Upper lobe of left lung (tissue), 6 donors: ENCODE measurements around the gene HTATIP2. TPM values are rescaled to one million over a fixed set of nuclear protein-coding genes. Genes with fewer than 3 reads are reported as not detected.

Source experiments
- ATAC-seq, 2 donors: fragments of 200-7000 bp; cut with Tn5 transposase; one replicate each; pipeline ENCODE4 v1.9.1; 2022; ENCODE audit warnings: mild to moderate bottlenecking in 2 of 2, moderate library complexity in 2 of 2; ENCODE audit not compliant: low FRiP score in 2 of 2
- DNase-seq, 2 donors: peaks; one replicate each; pipeline ENCODE4 v3.0.0-alpha.2; 2019 to 2020
- H3K27ac ChIP-seq, 4 donors: fragments of 200-600 bp; sonication (generic); one replicate each; pipeline ENCODE4 v1.5.1; 2016 to 2019
- H3K27me3 ChIP-seq, 4 donors: fragments of 200-600 bp; sonication (generic); one replicate each; pipeline ENCODE4 v1.5.1; 2017 to 2019
- H3K36me3 ChIP-seq, 4 donors: fragments of 200-600 bp; sonication (generic); one replicate each; pipeline ENCODE4 v1.5.1; 2016 to 2019
- H3K4me1 ChIP-seq, 4 donors: fragments of 200-600 bp; sonication (generic); one replicate each; pipeline ENCODE4 v1.5.1; 2018 to 2019
- H3K4me3 ChIP-seq, 4 donors: fragments of 200-600 bp; sonication (generic); one replicate each; pipeline ENCODE4 v1.5.1; 2017 to 2019; ENCODE audit warnings: mild to moderate bottlenecking in 2 of 4, moderate library complexity in 1 of 4
- H3K9me3 ChIP-seq, 4 donors: fragments of 200-600 bp; sonication (generic); one replicate each; pipeline ENCODE4 v1.5.1; 2018 to 2019
- EP300 ChIP-seq, 4 donors: sonication (generic); formaldehyde crosslinking; IDR thresholded peaks; one replicate each; pipeline ENCODE4 v1.5.1; 2017; ENCODE audit warnings: antibody characterized with exemption in 4 of 4, control low read depth in 2 of 4
- POLR2A ChIP-seq, 4 donors: fragments of 450-650 bp; IDR thresholded peaks; one replicate each; pipeline ENCODE4 v1.5.1; 2016 to 2017; ENCODE audit warnings: antibody characterized with exemption in 4 of 4, mild to moderate bottlenecking in 2 of 4
- POLR2AphosphoS5 ChIP-seq, 2 donors: sonication (generic); formaldehyde crosslinking; IDR thresholded peaks; one replicate each; pipeline ENCODE4 v1.5.1; 2017; ENCODE audit warnings: antibody characterized with exemption in 2 of 2
- WGBS, 2 donors: methylation state at CpG; one replicate each; pipeline ENCODE4 v1.1.5; 2017 to 2018; 5-methylcytosine and 5-hydroxymethylcytosine counted together
- total RNA-seq, 6 donors: library from RNA; depleted of rRNA in 4 of 6; stranded (reverse); fragments of >200 nt in 4 of 6; gene quantifications; one replicate each; pipeline versions ENCODE4 v1.1.0 to v1.2.1, GENCODE V29; 2016 to 2021
- TF ChIP-seq, protein P1 (sequence below), 6 experiments: fragments of 450-650 bp in 4 of 6; fragments of 200-600 bp in 2 of 6; sonication (generic) in 2 of 6; IDR thresholded peaks; one replicate each; pipeline ENCODE4 v1.5.1; 2016 to 2019; ENCODE audit warnings: antibody characterized with exemption in 6 of 6
- donor health status: DM: no; HTN: no; CAD: no; lungs with moderate emphysema.
- donor health status: DM: no; HTN: yes; CAD: no; lungs with severe emphysema.

The HTATIP2 gene
- total RNA-seq, 6 donors from 2014 or later, result 19.9 to 97.8 (median 51.6) TPM

- no peak for TF ChIP-seq POLR2AphosphoS5 (IDR thresholded peaks at IDR 0.05)
- no peak for TF ChIP-seq EP300 (IDR thresholded peaks at IDR 0.05)
- no peak for TF ChIP-seq POLR2A (IDR thresholded peaks at IDR 0.05)
- TF ChIP-seq, protein P1, sequence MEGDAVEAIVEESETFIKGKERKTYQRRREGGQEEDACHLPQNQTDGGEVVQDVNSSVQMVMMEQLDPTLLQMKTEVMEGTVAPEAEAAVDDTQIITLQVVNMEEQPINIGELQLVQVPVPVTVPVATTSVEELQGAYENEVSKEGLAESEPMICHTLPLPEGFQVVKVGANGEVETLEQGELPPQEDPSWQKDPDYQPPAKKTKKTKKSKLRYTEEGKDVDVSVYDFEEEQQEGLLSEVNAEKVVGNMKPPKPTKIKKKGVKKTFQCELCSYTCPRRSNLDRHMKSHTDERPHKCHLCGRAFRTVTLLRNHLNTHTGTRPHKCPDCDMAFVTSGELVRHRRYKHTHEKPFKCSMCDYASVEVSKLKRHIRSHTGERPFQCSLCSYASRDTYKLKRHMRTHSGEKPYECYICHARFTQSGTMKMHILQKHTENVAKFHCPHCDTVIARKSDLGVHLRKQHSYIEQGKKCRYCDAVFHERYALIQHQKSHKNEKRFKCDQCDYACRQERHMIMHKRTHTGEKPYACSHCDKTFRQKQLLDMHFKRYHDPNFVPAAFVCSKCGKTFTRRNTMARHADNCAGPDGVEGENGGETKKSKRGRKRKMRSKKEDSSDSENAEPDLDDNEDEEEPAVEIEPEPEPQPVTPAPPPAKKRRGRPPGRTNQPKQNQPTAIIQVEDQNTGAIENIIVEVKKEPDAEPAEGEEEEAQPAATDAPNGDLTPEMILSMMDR (IDR thresholded peaks at IDR 0.05), result no peak
- no peaks in the 10 kb centered on the region for H3K4me1 ChIP-seq
- 81 to 88% methylated on average over 1 of the region's 1 CpG for WGBS, 2 donors
- no peaks in the 10 kb centered on the region for H3K9me3 ChIP-seq
- no peak overlapping the region for H3K4me3 ChIP-seq
- ATAC-seq (no peak), DNase-seq (no peak)
- no peaks in the 10 kb centered on the region for H3K36me3 ChIP-seq
- no peak overlapping the region for H3K27ac ChIP-seq
- H3K27me3 ChIP-seq, result no peaks in the 10 kb centered on the region
Observed at GRCh38 chr11:20336056-20336455, 27.5 kb upstream of the HTATIP2 start.

GRCh38 chr11:20337526-20338154 is 25.9 kb upstream of the HTATIP2 start:
- no peak overlapping the region for H3K27ac ChIP-seq
- no peak for TF ChIP-seq POLR2A (IDR thresholded peaks at IDR 0.05)
- TF ChIP-seq POLR2AphosphoS5 (IDR thresholded peaks at IDR 0.05), result no peak
- no peak for TF ChIP-seq EP300 (IDR thresholded peaks at IDR 0.05)
- TF ChIP-seq, protein P1 (IDR thresholded peaks at IDR 0.05), result no peak
- DNase-seq, result no peak
- WGBS, 2 donors, result 18 to 23% methylated on average over 9 of the region's 9 CpGs
- H3K4me3 ChIP-seq, result no peak overlapping the region
- peaks cover 0 to 2% (median 0%) of the 10 kb centered on the region in 4 donors for H3K4me1 ChIP-seq
- no peaks in the 10 kb centered on the region for H3K9me3 ChIP-seq
- no peaks in the 10 kb centered on the region for H3K36me3 ChIP-seq
- no peak for ATAC-seq
- H3K27me3 ChIP-seq, result peaks cover 0 to 1% (median 0%) of the 10 kb centered on the region in 4 donors

GRCh38 chr11:20342347-20343141 is 21.0 kb upstream of the HTATIP2 start:
- H3K9me3 ChIP-seq, result no peaks in the 10 kb centered on the region
- H3K27ac ChIP-seq, result no peak overlapping the region
- TF ChIP-seq POLR2AphosphoS5 (IDR thresholded peaks at IDR 0.05), result no peak
- no peak for TF ChIP-seq POLR2A (IDR thresholded peaks at IDR 0.05)
- TF ChIP-seq, protein P1 (IDR thresholded peaks at IDR 0.05), result no peak
- TF ChIP-seq EP300 (IDR thresholded peaks at IDR 0.05), result no peak
- H3K27me3 ChIP-seq, result peaks cover 0 to 4% (median 0%) of the 10 kb centered on the region in 4 donors
- DNase-seq (peak in 1 of 2 donors; percentile 19), ATAC-seq (no peak)
- 32 to 56% methylated on average over 7 to 19 of the region's 26 CpGs for WGBS, 2 donors
- H3K36me3 ChIP-seq, result no peaks in the 10 kb centered on the region
- no peak overlapping the region for H3K4me3 ChIP-seq
- peaks cover 0 to 4% (median 0%) of the 10 kb centered on the region in 4 donors for H3K4me1 ChIP-seq

GRCh38 chr11:20351136-20351535 is 12.4 kb upstream of the HTATIP2 start:
- Histone ChIP-seq H3K27me3 (no peaks in the 10 kb centered on the region), H3K4me1 (peaks cover 0 to 5% (median 0%) of the 10 kb centered on the region in 4 donors), H3K36me3 (no peaks in the 10 kb centered on the region), H3K9me3 (no peaks in the 10 kb centered on the region), H3K4me3 (no peak overlapping the region), H3K27ac (no peak overlapping the region)
- ATAC-seq (no peak), DNase-seq (no peak)
- TF ChIP-seq EP300 (IDR thresholded peaks at IDR 0.05) (no peak), POLR2AphosphoS5 (IDR thresholded peaks at IDR 0.05) (no peak), POLR2A (IDR thresholded peaks at IDR 0.05) (no peak)
- TF ChIP-seq, protein P1 (IDR thresholded peaks at IDR 0.05), result no peak
- WGBS, 2 donors, result 65 to 77% methylated on average over 7 of the region's 7 CpGs
